CD4-positive, alpha-beta T cell treated with Interferon alpha-2 for 1 hour (primary cell): ENCODE measurements around the gene LHFPL5.

Experiments
- DNase-seq, 2 donors: peaks; one replicate each; pipeline ENCODE4 v3.0.0-alpha.2; 2020 to 2022

Gene LHFPL5

DNA sequence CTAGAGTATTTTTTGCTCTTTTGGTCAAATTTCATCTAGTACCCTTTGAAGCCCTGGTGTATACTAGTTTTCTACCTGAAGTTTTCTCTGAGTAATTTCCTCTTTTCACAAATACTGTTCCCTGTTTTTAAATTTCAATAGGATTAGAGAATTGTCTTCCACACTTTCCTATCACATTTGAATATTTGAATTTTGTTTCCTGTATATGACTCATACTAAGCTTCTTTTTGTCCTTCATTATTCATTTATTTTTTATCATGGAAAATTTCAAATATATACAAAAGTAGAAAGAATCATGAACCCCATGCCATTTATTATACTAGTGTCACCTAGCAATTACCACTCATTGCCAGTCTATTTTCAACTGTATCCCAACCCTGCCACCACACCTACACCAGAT is 52.7 kb downstream of the LHFPL5 start:
- DNase-seq: no peak

DNA sequence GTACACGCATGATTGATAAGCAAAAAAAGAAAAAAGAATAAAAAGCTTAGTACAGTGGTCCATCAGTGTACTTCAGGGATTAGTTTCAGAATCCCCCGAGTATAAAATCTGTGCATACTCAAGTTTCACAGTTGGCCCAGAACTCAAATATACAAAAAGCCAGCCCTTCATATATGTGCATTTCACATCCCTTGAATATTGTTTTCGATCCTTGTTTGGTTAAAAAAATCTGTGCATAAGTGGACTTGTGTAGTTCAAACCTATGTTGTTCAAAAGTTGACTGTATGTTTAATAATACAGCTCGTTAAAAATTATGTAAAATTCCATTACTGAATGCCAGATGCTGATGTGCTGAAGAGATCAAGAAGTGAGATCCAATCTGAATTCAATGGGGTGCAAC is 54.2 kb downstream of the LHFPL5 start:
- no peak for DNase-seq
